ENCODE data around the gene SORCS2.

DNA sequence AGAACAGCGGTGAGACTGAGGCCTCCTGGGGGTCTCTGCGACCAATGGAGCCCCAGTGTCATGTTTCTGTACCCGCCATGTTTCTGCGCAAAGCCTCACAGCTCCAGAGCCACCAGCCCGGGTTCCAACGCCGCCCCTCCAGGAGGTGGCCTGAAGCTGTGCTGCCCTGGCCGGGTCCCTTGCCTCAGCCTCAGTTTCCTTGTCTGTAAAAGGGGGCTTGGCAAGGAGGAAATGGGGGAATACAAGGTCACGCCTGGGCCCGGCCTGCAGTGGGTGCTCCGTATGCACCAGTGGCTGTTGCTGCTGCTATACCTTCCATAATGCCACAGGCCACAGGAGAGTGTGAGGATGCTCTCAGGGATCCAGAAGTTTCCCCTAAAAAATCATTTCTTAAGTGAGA, 517.8 kb downstream of the SORCS2 start:
- TF ChIP-seq POLR2A (IDR thresholded peaks at IDR 0.05) (no peak), POLR2AphosphoS5 (IDR thresholded peaks at IDR 0.05) (no peak)
